ENCODE measurements around the gene MDFIC. TPM values are rescaled to one million over a fixed set of nuclear protein-coding genes. Genes with fewer than 3 reads are reported as not detected.

The MDFIC gene
- total RNA-seq, 1 donor from 2014 or later, result 10.1 TPM

- no peak for DNase-seq (ENCODE audit: low read depth, low spot score)
- Mint-ChIP-seq H3K27ac (ENCODE audit: unreplicated experiment) (no peak overlapping the region), H3K9me3 (peaks cover 3% of the 10 kb centered on the region), H3K4me3 (no peak overlapping the region), H3K4me1 (peaks cover 17% of the 10 kb centered on the region), H3K27me3 (ENCODE audit: low read depth) (no peaks in the 10 kb centered on the region), H3K36me3 (ENCODE audit: low read depth) (no peaks in the 10 kb centered on the region)
- TF ChIP-seq CTCF (conservative IDR thresholded peaks at IDR 0.05), result no peak
Measured at GRCh38 chr7:115043605-115044004, 121.7 kb downstream of the MDFIC start.

- no peaks in the 10 kb centered on the region for H3K27me3 Mint-ChIP-seq (ENCODE audit: low read depth)
- peaks cover 17% of the 10 kb centered on the region for H3K4me1 Mint-ChIP-seq
- H3K4me3 Mint-ChIP-seq, result no peak overlapping the region
- H3K36me3 Mint-ChIP-seq (ENCODE audit: low read depth), result no peaks in the 10 kb centered on the region
- no peak overlapping the region for H3K27ac Mint-ChIP-seq (ENCODE audit: unreplicated experiment)
- peaks cover 3% of the 10 kb centered on the region for H3K9me3 Mint-ChIP-seq
- no peak for DNase-seq (ENCODE audit: low read depth, low spot score)
- TF ChIP-seq CTCF (conservative IDR thresholded peaks at IDR 0.05), result no peak
Measured at GRCh38 chr7:115044224-115044623, 122.3 kb downstream of the MDFIC start.

- Mint-ChIP-seq H3K4me1 (peaks cover 17% of the 10 kb centered on the region), H3K36me3 (ENCODE audit: low read depth) (peaks cover 2% of the 10 kb centered on the region), H3K27me3 (ENCODE audit: low read depth) (no peaks in the 10 kb centered on the region), H3K27ac (ENCODE audit: unreplicated experiment) (no peak overlapping the region), H3K9me3 (peaks cover 2% of the 10 kb centered on the region), H3K4me3 (no peak overlapping the region)
- DNase-seq (ENCODE audit: low read depth, low spot score), result no peak
- TF ChIP-seq CTCF (conservative IDR thresholded peaks at IDR 0.05), result no peak
Measured at GRCh38 chr7:115047958-115048720, 126.2 kb downstream of the MDFIC start.

GRCh38 chr7:115052706-115053105, 130.8 kb downstream of the MDFIC start:
- H3K27me3 Mint-ChIP-seq (ENCODE audit: low read depth), result no peaks in the 10 kb centered on the region
- H3K9me3 Mint-ChIP-seq, result peaks cover 2% of the 10 kb centered on the region
- TF ChIP-seq CTCF (conservative IDR thresholded peaks at IDR 0.05), result no peak
- no peak for DNase-seq (ENCODE audit: low read depth, low spot score)
- H3K36me3 Mint-ChIP-seq (ENCODE audit: low read depth), result peaks cover 2% of the 10 kb centered on the region
- H3K4me1 Mint-ChIP-seq, result no peaks in the 10 kb centered on the region
- H3K27ac Mint-ChIP-seq (ENCODE audit: unreplicated experiment), result no peak overlapping the region
- H3K4me3 Mint-ChIP-seq, result no peak overlapping the region

- H3K36me3 Mint-ChIP-seq (ENCODE audit: low read depth), result peaks cover 2% of the 10 kb centered on the region
- peaks cover 2% of the 10 kb centered on the region for H3K9me3 Mint-ChIP-seq
- no peak overlapping the region for H3K4me3 Mint-ChIP-seq
Measured at GRCh38 chr7:115054478-115055065, 132.7 kb downstream of the MDFIC start.

More at GRCh38 chr7:115054478-115055065, 132.7 kb downstream of the MDFIC start:
- Mint-ChIP-seq H3K4me1 (no peaks in the 10 kb centered on the region), H3K27me3 (ENCODE audit: low read depth) (no peaks in the 10 kb centered on the region), H3K27ac (ENCODE audit: unreplicated experiment) (no peak overlapping the region)
- no peak for TF ChIP-seq CTCF (conservative IDR thresholded peaks at IDR 0.05)
- no peak for DNase-seq (ENCODE audit: low read depth, low spot score)
